Bronchial epithelial cell (primary cell): Measurements from ENCODE around the gene CAMK2D. TPM values are rescaled to one million over a fixed set of nuclear protein-coding genes. Genes with fewer than 3 reads are reported as not detected.

Source experiments
- DNase-seq: peaks from one replicate; pipeline ENCODE4 v3.0.0-alpha.2; 2010; ENCODE audit warnings: low read depth
- FAIRE-seq: peaks from 2 replicates; lab custom pipeline; 2011; peaks lifted over from hg19 to GRCh38; lab: Jason Lieb, UNC
- H3K27me3 ChIP-seq: 2 replicates; pipeline ENCODE4 v1.5.1; 2011; ENCODE audit warnings: low read length; ENCODE audit not compliant: control insufficient read depth, insufficient read depth
- H3K36me3 ChIP-seq: 2 replicates; pipeline ENCODE4 v1.5.1; 2011; ENCODE audit warnings: low read length; ENCODE audit not compliant: control insufficient read depth, insufficient read depth
- H3K4me3 ChIP-seq: 2 replicates; pipeline ENCODE4 v1.5.1; 2011; ENCODE audit warnings: mild to moderate bottlenecking, low read depth, low read length, control low read depth
- CTCF ChIP-seq: IDR thresholded peaks from 2 replicates; pipeline ENCODE4 v1.5.1; 2011; ENCODE audit warnings: mild to moderate bottlenecking, moderate library complexity, low read length, control low read depth, inconsistent platforms; ENCODE audit not compliant: insufficient read depth, severe bottlenecking
- total RNA-seq: library from RNA; depleted of rRNA; stranded (reverse); fragments of >200 nt; gene quantifications from 2 replicates; pipeline ENCODE4 v1.2.1, GENCODE V29; 2014

CAMK2D gene
- total RNA-seq, 1 donor from 2014 or later, result 50.8 TPM

GRCh38 chr4:113619526-113619925, 142.0 kb downstream of the CAMK2D start:
- DNase-seq, result no peak
- no peak overlapping the region for H3K4me3 ChIP-seq
- no peak for FAIRE-seq
- no peaks in the 10 kb centered on the region for H3K27me3 ChIP-seq
- H3K36me3 ChIP-seq, result no peaks in the 10 kb centered on the region
- TF ChIP-seq CTCF, result no peak

- Histone ChIP-seq H3K36me3 (no peaks in the 10 kb centered on the region), H3K27me3 (no peaks in the 10 kb centered on the region), H3K4me3 (no peak overlapping the region)
- DNase-seq (no peak), FAIRE-seq (no peak)
- TF ChIP-seq CTCF, result no peak
Observed at GRCh38 chr4:113618205-113618604, 143.3 kb downstream of the CAMK2D start.

- DNase-seq (no peak), FAIRE-seq (no peak)
- Histone ChIP-seq H3K27me3 (no peaks in the 10 kb centered on the region), H3K36me3 (no peaks in the 10 kb centered on the region), H3K4me3 (no peak overlapping the region)
- TF ChIP-seq CTCF, result no peak
Observed at GRCh38 chr4:113617195-113617594, 144.3 kb downstream of the CAMK2D start.

- Histone ChIP-seq H3K36me3 (no peaks in the 10 kb centered on the region), H3K27me3 (no peaks in the 10 kb centered on the region), H3K4me3 (no peak overlapping the region)
- FAIRE-seq (no peak), DNase-seq (no peak)
- TF ChIP-seq CTCF, result no peak
Observed at GRCh38 chr4:113616443-113616842, 145.1 kb downstream of the CAMK2D start.

GRCh38 chr4:113614414-113614813, 147.1 kb downstream of the CAMK2D start:
- H3K36me3 ChIP-seq, result no peaks in the 10 kb centered on the region
- no peak for FAIRE-seq
- TF ChIP-seq CTCF, result no peak

GRCh38 chr4:113613503-113613902, 148.0 kb downstream of the CAMK2D start:
- DNase-seq (no peak), FAIRE-seq (no peak)
- no peaks in the 10 kb centered on the region for H3K36me3 ChIP-seq
- H3K27me3 ChIP-seq, result no peaks in the 10 kb centered on the region
- H3K4me3 ChIP-seq, result no peak overlapping the region
- no peak for TF ChIP-seq CTCF

More at GRCh38 chr4:113614414-113614813, 147.1 kb downstream of the CAMK2D start:
- Histone ChIP-seq H3K27me3 (no peaks in the 10 kb centered on the region), H3K4me3 (no peak overlapping the region)
- no peak for DNase-seq
